ENCODE measurements around the gene HIPK4.
"Not testable (repeated sequence)": the region's sequence is repeated elsewhere in the genome, so short reads cannot be mapped to it uniquely, and the experiment has no call there.

The HIPK4 gene

GRCh38 chr19:40416918-40417642 lies 27.1 kb upstream of the HIPK4 start:
- DNase-seq = peak; percentile 23

- no peak for DNase-seq
These were observed 25.8 kb upstream of the HIPK4 start for GRCh38 chr19:40415768-40416167.

DNA sequence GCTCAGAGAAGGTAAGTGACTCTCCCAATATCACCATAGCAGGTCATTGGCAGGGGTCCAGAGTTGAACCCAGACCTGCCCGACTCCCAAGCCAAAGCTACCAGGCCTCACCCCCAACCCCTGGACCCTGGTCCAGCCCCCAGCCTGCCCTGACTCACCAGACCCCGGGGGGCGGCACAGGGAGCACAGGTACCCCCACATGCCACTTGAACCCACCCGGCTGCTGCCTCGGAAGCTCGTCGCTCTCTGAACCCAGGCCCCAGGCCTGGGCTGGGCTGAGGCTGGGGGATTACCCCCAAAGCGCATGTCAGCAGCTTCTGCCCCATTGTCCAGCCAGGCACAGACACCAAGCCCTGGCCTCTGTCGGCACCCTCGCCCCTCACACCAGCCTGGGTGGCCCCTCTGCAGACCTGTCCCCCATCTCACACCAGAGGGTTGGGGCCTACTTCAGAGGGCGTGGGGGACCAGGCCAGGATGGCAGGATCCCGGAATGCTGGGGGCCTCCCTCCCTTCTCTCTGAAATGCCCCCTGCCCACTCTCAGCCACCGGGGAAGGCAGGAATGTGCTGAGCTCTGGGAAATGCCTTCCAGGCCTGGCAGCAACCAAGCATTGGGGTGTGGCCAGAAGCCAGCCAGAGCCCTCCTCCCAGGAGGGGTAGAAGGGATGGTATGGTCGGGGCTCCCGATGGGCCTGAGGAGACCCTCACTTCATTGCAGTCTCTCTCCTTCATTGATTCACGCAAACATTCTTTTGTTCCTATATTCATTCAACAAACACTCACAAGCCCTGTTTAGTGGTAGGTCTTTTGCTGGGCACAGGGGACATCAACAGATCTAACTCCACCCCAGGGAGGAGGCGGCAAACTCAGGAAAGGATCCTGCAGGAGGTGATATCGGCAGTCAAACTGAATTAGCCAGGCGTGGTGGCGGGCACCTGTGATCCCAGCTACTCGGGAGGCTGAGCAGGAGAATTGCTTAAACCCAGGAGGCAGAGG lies 24.9 kb upstream of the HIPK4 start:
- no peak for DNase-seq

DNA sequence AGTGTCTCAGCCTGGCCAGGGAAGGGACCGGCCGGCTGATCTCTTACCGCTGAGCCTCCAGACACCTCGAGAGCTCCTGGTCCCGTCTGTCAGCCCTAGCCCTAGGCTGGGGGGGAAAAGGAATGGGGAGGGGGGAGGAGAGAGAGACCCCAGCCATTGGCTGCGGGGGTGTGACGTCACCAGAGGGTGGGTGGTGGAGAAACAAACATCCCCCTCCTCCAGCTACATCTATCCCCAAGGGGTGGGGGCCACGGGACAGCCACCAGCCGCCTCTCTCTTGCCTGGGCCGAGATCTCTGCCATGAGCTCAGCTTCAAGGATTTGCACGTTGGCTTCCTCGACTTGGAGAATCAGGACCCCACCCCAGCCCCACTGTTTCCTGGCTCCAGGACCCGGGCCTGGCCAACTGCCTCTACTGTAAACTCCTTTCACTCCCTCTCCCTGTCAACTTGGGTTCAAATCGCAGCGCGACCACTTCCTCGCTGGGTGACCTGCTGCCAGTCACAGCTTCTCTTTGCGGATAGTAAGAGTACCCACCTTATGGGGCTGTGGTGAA lies 23.4 kb upstream of the HIPK4 start, which contains the start of gene PRX:
Gene PRX, minus strand, starts transcription at position 88 of the 555 bp plus-strand sequence. CDS start 5,446 bp downstream, outside the sequence.
- no peak for DNase-seq

DNA sequence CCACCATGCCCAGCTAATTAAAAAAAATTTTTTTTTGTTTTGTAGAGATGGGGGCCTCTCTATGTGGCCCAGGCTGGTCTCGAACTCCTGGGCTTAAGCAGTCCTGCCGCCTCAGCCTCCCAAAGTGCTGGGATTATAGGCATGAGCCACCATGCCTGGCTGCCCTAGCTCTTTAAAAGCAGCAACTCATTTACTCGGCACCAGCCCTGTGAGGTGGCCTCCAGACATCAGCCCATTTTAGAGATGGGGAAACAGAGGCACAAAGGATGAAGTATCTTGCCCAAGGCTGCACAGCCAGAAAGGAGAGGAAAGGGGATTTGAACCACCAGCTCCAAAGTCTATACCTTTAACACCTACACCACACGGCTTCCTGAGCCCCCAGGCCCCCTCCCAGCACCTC lies 22.9 kb upstream of the HIPK4 start:
- DNase-seq = no peak

- DNase-seq = no peak
These were observed 22.0 kb upstream of the HIPK4 start for GRCh38 chr19:40411958-40412499.

GRCh38 chr19:40411125-40411842 lies 21.3 kb upstream of the HIPK4 start:
- no peak for DNase-seq

GRCh38 chr19:40410030-40410389 lies 20.0 kb upstream of the HIPK4 start:
- DNase-seq = no peak

DNA sequence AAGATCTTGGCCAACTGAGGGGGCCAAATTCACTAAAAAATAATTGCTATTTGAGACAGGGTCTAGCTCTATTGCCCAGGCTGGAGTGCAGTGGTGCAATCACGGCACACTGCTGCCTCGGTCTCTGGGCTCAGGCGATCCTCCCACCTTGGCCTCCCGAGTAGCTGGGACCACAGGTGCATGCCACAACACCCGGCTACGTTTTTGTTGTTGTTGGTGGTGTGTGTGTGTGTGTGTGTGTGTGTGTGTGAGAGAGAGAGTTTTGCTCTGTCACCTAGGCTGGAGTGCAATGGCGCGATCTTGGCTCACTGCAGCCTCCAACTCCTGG lies 18.6 kb upstream of the HIPK4 start:
- not testable (repeated sequence) for DNase-seq

GRCh38 chr19:40407714-40408597 lies 18.0 kb upstream of the HIPK4 start:
- no peak for DNase-seq

DNA sequence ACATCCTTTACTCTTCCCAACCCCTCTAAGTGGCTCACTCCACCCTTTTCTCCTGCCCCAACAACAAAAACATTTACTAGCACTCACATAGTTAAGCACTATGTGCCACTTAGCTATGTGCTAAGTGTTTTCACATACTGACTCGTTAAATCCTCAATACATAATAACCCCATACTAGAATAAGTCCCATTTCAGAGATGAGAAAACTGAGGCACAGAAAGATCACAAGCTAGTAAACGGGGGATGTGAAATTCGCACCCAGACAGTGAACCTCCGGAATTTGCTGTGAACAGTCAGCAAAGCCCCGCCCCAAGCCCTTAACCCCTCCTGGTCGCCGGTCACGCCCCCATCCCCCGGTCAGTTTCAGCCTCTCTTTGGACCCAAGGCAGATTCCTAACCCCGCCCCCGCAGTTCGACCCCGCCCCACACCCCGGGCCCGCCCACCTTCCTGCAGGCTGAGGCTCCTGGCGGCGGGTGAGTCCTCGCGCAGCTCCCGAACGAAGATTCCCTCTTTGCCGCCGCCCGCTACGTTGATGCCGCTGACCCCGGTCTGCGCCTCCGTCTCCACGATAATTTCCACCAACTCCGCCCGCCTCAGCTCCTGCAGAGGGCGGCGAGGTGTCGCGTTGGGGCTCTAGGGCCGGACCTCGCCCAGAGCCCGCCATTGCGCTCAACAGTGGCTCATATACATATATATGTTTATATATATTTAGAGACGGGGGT lies 13.4 kb upstream of the HIPK4 start:
- peak; percentile 87 for DNase-seq

GRCh38 chr19:40400559-40400958 lies 10.6 kb upstream of the HIPK4 start:
- DNase-seq = peak; percentile 11

GRCh38 chr19:40398417-40399131 lies 8.6 kb upstream of the HIPK4 start:
- peak; percentile 46 for DNase-seq

DNA sequence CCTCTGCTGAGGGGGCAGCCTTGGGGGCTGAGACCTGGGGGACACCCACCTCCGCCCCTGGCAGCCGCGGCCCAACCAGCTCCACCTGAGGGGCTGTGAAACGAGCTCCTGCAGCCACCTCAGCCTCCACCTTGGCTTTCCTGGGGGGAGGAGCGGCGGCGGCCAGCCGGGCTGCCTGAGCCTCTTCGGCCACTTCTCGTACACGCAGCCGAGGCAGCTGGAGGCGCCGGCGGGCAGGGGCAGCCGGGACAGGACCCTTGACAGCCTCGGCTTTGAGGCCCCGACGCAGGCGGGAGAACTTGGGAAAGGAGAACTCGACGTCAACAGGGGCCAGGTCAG lies 7.6 kb upstream of the HIPK4 start:
- DNase-seq = no peak

GRCh38 chr19:40396886-40397567 lies 7.0 kb upstream of the HIPK4 start:
- DNase-seq = no peak

- DNase-seq = no peak
These were observed 6.0 kb upstream of the HIPK4 start for GRCh38 chr19:40395956-40396355.

DNA sequence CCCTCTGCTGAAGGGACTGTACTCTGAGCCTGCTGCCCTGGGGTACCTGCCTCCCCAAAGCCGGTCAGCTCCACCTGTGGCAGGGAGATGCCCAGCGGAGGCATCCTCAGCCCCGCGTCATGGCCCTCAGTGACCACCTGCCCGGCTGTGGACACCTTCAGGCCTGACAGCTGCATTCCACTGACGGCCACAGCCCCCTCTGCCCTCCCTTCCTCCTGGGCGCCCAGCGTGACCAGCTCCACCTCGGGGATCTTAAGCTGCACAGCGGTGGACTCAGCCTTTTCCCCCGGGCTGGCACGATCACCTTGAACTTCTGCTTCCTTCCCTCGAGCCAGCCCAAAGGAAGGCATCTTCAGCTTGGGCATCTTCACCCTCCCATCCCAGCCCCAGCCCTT lies 4.8 kb upstream of the HIPK4 start:
- no peak for DNase-seq

DNA sequence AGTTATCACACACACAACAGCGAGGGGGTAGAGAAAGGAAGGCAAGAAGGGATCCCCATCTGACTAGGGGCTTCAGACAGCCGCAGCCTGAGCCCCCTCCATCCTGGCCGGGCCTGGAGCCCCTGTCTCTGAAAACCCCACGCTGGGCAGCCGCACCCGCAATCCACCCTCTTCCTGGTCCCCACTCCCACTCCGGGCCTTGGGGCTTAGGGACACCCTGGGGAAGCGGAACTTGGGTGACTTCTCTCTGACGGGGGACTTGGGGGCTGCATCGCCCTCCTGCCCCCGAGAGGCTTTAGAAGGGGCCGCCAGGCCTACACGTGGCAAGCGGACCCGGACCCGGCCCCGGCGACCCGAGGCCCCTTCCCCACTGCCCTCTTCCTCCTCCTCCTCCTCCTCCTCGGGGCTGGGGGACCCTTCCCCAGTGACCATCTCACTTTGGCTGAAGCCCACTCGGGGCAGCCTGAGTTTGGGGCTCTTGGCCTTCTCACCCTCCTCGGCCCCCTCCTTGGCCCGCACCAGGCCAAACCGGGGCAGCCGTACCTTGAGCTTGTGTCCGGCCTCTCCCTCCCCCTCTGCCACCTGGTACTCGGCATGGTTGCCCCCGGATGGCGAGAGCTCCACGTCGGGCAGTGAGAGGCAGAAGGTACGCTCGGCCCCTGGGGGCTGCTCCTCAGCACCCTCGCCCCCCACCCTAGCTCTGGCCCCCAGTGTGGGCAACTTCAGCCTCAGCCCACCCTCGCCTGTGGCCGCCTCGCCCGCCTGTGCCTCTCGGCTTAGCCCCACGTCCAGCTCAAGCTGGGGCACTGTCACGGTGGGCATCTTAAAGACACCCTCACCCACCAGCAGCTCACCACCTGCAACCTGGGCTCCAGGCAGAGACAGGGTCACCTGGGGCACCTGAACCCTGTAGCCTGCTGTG lies 4.2 kb upstream of the HIPK4 start:
- DNase-seq = no peak

All from fibroblast of skin of right biceps (primary cell).